Islet precursor cell (in vitro differentiated cells): ENCODE measurements around the gene CD99L2.
"Not testable (repeated sequence)": the region's sequence is repeated elsewhere in the genome, so short reads cannot be mapped to it uniquely, and the experiment has no call there.

Experiments
- DNase-seq: peaks from one replicate; pipeline ENCODE4 v3.0.0-alpha.2; 2018

The CD99L2 gene

DNA sequence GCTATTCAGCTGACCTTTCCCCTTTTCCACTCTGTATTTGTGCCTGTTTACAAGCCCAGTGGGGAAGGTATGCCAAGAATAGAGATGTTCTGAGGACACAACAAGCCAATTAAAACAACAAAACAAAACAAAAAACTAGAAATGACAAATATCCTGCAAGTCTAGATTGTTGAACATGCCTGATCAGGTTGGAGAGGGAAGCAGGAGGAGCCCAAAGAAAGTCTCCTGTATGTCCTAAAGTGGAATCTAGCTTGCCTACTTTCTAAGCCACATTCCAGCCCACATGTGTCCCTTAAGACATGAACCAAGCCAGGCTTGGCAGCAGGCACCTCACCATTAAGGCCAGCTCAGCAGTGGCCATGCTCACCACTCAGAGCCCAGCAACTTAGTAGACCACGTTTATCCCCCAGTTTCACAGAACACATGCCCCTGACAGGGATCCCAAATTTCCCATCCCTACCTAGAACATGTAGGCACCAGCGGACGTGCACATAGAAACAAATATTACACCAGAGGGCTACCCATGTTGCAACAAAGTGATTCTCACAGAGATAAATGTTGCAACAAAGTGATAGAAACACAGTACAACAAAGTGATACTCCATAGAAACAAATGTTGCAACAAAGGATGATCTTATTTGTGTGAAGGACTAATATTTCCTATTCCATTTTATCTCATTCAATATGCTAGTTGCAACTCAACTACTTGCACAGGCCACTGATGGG, 48.3 kb downstream of the CD99L2 start:
- no peak for DNase-seq

DNA sequence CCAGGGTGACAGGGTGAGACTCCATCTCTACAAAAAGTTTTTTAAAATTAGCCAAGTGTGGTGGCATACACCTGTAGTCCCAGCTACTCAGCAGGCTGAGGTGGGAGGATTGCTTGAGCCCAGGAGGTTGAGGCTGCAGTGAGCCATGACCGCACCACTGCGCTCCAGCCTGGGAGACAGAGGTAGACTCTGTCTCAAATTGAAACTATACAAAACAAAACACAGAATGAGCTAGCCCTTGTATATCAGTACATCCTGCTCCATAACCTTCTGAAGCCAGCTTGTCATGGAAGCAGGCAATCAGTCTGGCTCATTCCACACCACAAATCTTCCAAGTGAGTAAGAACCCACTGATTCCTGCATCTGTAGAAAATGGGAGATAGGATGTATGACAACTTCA, 49.0 kb downstream of the CD99L2 start:
- DNase-seq, result no peak

DNA sequence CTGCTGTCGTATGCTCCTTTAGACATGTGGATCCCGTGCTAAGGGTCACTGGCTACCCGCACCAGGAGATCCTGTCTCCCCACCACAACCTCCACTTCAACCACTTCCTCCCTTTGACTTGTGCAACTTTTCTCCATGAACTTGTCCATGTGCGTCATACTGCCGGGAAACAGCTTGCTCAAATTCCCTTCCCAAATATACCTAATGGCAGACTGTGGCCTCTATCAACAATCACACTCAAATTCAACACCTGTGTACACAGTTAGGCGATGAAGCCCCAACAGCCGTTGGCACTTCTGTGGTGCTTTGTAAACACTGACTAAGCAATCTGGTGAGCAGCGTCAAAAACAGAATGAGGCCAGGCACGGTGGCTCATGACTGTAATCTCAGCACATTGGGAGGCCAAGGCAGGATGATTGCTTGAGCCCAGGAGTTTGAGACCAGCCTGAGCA, 49.5 kb downstream of the CD99L2 start:
- DNase-seq, result no peak

DNA sequence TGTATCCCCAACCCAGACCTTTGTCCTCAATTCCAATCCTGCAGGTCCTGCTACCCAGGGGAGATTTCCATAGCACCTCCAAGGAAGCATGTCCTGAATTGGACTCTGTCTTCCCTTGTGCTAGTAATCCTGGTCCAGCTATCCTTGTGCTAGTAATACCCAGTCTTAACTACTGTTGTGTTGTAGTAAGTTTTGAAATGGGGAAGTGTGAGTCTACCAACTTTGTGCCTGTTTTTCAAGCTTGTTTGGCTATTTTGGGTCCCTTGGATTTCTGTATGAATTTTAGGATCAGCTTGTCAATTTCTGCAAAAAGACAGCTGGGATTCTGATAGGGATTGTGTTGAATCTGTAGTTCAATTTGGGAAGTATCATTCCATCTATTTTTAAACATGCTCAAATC, 51.4 kb downstream of the CD99L2 start:
- no peak for DNase-seq

DNA sequence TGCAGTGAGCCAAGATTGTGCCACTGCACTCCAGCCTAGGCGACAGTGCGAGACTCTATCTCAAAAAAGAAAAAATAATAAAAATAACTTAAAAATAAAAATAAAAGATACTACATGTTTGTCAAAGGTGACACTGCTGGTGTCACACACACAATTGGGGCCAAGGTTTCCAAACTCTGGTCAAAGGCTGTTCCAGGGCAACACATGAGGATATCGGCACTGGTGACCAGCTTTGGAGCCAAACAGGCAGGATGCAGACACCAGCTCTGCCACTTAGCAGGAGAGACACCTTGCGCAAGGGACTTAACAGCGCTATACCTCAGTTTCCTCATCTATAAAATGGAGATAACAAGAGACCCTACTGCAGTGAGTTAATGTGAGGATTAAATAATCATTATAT, 52.3 kb downstream of the CD99L2 start:
- DNase-seq, result no peak

DNA sequence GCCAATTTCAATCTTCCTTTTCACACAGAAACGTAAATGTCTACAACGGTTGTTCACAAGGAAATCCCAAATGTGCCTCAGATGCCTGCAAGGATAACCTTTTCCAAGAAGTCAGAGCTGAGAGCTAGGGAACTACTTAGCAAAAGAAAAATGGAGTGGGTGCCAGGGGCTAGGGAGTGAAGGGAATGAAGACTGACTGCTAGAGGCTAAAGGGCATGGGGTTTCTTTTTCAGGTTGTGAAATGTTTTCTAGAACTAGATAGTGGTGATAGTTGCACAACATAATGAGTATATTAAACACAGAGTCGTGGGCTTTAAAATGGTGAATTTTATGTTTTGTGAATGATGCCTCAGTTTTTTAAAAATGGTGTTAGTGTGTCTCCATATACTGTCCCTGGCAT, 53.4 kb downstream of the CD99L2 start:
- DNase-seq, result no peak

DNA sequence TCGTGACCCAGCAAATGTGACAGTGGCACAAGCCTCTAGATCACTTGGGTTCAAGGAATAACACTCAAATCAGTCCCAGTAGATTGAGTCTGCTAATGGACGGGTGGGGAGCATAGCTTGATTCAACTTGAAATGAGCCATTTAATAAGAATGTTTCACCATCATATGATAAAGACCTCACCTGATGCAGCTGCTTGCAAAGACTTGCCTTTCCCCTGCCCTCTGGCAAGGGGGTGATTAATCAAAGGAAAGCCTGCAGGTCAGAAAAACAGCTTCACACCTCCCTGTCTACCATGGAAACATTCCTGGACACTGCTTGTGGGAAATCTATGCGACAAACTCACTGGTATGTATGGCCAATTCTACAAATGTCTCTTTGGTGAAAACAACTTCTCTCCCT, 54.5 kb downstream of the CD99L2 start:
- DNase-seq, result no peak

DNA sequence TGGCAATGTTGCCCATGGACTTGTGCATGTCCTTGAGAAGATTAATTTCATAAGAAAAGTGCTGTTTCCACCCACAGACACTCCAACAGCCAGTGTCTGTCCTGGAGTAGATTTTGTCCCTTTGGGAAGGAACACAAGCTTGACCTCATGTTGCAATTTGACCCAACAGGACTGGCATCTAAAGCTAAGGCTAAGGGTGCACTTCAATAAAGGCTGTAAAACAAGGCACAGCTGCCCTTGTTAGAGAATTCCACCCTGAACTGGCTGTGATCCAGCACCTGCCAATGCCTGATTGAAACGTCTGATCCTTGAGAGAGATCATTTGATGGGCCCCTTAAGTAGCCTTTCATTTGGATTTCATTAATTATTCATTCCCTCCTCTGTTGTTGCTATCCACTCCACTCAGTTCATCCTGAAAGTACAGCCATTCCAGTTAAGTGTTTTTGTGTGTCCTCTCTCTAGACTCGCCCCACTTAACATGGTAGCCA, 56.2 kb downstream of the CD99L2 start:
- no peak for DNase-seq

DNA sequence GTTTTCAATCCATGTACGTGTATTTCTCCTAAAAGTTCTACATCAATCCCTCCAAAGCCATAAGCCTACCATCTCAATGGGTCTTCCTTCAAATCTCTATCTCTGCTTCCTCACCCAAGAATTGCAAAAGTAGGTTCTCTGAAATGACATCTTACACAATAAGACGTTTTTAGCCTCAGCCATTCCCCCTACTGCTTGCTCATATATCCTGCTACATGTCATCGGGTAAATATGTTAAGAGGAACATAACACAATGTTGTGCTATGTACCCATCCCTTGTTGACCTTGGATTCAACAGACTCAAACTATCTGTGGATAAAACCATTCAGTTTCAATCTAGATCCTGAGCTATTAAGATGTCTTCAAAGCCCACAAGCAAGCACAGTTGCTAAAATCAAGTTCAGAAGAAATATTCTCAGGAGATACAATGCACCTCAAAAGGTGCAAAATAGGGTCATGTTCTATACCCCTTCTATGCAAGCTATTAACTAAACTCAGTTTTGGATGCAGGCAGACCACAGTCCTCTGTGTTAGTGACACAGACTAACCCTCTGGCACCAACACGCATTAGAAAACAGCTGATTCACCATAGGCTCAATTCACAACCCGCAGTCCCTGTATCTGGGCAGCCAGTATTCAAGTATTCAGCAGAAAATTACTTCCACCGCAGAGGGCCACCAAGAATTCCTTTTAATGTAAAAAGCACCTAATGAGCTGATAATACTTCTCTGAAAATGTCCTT, 56.8 kb downstream of the CD99L2 start:
- DNase-seq, result no peak

DNA sequence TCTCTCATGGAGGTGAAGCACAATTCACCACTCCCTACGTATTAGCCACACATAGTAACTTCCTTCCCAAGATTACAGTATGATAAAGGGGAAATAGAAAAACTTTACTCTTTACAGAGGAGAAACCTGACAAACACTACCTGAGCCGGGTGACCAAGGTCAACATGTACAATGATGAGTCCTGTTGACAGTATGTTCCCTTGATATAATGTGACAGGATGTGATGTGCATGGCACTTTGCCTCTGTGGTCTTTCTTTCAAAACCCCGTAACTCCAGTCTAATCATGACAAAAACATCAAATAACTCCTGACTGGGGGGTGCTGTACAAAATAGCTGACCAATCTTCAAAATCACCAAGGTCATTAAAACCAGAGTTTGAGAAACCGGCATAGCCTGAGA, 60.6 kb downstream of the CD99L2 start:
- no peak for DNase-seq

DNA sequence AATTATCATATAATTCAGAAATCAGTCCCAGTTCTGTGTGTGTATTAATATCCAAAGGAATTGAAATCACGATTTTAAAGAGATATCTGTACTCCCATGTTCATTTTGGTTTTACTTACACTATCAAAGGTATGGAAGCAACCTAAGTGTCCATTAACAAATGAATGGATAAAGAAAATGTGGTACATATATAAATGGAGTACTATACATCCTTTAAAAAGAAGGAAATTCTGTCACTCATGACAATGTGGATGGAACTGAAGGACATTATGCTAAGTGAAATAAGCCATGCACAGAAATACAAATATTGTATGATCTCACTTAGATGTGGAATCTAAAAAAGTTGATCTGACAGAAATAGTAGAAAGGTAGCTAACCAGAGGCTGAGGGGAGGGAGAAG, 63.8 kb downstream of the CD99L2 start:
- no peak for DNase-seq

DNA sequence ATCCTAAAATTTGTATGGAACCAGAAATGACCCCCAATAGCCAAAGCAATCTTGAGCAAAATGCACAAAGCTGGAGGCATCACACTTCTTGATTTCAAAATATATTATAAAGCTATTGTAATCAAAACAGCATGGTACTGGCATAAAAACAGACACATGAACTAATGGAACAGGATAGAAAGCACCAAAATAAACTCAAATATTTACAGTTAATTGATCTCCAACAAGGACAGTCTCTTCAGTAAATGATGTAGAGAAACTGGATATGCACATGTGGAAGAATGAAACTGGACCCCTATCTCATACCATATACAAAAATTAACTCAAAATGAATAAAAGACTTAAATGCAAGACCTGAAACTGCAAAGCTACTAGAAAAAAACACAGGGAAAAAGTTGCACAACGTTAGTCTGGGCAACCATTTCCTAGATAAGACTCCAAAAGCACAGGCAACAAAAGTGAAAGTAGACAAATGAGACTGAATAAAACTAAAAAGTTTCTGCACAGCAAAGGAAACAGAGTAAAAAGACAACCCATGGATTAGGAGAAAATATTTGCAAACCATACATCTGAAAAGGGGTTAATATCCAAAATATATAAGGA, 64.9 kb downstream of the CD99L2 start:
- DNase-seq, result no peak

DNA sequence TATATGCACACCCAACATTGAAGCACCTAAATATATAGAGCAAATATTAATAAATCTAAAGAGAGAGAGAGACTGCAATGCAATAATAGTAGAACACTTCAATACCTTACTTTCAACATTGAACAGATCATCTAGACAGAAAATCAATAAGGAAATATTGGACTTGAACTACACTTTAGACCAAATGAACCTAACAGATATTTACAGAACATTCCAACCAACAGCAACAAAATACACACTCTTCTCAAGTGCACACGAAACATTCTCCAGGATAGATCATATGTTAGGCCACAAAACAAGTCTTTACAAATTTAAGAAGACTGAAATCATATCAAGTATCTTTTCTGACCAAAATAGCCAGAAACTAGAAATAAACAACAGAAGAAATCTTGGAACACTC, 66.6 kb downstream of the CD99L2 start:
- no peak for DNase-seq

DNA sequence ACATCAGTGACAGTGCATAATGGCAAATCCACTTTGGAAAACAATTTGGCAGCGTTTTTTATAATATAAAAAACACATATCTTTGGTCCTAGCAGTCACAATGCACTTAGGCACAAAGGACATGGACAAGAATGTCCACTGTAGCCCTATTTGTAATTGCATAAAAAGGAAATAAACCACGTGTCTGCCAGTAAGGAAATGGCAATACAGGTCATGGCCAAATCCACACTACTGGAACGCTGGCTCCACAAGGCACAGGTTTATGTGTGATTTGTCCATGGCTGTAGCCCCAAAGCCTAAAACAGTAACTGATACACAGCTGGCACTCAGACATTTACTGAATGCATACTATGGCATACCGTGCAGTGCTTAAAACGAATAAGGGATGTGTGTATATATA, 69.7 kb downstream of the CD99L2 start:
- DNase-seq, result no peak

DNA sequence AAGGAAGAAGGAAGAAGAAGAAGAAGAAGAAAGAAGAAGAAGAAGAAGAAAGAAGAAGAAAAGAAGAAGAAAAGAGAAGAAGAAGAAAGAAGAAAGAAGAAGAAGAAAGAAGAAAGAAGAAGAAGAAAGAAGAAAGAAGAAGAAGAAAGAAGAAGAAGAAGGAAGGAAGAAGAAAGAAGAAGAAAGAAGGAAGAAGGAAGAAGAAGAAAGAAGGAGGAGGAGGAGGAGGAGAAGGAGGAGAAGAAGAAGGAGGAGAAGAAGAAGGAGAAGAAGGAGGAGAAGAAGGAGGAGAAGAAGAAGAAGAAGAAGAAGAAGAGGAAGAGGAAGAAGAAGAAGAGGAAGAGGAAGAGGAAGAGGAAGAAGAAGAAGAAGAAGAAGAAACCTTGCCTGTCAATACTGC, 74.1 kb downstream of the CD99L2 start:
- DNase-seq, result not testable (repeated sequence)

DNA sequence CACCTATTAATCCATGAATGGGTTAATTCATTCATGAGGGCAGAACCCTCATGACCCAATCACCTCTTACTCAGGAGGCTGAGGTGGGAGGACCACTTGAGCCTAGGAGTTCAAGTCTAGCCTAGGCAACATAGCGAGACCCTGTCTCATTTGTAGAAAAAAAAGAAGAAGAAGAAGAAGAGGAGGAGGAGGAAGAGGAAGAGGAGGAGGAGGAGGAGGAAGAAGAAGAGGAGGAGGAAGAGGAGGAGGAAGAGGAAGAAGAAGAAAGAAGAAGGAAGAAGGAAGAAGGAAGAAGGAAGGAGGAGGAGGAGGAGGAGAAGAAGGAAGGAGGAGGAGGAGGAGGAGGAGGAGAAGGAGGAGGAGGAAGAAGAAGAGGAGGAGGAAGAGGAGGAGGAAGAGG, 74.6 kb downstream of the CD99L2 start:
- DNase-seq, result not testable (repeated sequence)

DNA sequence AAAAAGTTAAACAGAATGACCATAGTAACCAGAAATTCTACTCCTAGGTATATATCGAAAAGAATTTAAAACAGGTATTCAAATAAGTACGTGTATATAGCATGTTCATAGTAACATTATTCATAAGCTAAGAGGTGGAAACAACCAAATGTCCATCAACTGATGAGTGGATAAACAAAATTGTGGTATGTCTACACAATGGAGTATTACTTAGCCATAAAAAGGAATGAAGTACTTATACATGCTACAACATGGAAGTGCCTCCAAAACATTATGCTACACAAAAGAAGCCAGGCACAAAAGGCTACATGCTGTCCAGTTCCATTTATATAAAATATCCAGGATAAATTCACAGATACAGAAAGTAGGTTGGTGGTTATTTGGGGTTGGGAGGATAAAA, 76.5 kb downstream of the CD99L2 start:
- DNase-seq, result no peak

DNA sequence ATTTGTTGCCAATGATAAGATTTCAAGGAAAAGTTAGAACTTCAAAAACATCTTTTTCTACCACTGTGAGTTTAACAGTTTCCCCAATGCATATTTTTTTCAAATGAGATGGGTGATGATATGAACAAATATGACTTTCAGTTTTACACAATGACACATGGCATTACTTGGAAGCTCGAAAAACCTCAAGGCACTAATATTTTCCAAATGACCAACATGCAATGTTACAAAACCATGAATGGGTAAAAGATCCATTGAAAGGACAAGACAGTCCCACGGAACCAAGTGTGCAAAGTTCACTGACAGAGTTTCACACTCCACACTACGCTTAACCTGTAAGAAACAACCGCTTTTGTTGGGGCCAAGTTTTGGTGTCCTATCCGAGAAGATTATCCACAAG, 84.5 kb downstream of the CD99L2 start:
- DNase-seq, result no peak

DNA sequence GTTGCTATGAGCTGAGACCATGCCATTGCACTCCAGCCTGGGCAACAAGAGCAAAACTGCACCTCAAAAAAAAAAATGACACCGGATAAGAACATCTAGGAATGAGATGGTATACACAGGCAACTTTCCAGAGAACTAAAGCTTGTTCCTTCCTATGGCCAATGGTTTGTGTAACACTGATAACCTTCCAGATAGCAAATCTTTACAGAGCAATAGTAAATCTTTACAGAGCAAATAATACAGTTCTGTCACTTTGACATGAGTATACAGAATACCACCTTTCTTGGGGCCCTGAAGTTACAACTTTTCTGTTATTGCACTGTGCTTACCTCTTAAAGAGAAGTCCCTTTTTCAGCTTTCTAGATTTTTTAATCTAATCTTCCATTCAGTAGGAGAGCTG, 91.6 kb downstream of the CD99L2 start:
- DNase-seq, result no peak

DNA sequence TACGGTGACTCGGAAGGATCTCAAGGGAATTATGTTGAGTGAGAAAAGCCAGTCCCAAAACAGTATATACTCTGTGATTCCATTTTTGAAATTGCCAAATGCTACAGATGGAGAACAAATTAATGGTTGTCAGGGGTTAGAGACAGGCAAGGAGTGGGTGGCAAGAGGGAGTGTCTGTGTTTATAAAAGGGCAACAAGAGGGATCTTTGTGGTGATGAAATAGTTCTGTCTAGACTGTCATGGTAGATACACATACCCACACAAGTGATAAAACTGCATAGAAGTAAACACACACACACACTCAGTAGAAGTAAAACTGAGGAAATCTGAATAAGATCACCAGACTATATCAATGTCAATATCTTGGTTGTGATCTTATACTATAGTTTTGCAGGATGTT, 92.7 kb downstream of the CD99L2 start:
- DNase-seq, result no peak

DNA sequence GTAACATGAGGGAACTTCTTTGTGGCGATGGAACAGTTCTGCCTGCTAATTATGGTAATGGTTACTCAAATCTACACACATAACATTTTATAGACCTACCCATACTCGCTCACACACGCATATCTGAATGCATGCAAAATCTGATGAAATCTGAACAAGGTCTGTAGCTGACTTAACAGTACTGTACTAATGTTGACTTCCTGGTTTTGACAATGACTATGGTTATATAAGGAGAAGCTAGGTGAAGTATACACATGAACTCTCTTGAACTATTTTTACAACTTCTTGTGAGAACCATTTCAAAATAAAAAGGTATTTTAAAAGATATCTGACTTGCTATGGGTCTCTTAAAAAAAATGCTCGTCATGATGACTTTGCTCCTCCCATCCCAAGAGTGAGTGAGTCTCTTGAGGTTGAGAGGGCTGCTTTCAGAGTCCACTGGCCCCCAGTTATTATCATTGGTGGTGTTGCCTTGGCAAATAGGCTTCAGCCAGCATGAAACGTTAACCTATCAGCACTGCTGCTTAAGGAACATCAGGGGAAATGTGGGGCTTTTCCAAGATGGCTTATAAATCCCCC, 105.4 kb downstream of the CD99L2 start:
- DNase-seq, result no peak

DNA sequence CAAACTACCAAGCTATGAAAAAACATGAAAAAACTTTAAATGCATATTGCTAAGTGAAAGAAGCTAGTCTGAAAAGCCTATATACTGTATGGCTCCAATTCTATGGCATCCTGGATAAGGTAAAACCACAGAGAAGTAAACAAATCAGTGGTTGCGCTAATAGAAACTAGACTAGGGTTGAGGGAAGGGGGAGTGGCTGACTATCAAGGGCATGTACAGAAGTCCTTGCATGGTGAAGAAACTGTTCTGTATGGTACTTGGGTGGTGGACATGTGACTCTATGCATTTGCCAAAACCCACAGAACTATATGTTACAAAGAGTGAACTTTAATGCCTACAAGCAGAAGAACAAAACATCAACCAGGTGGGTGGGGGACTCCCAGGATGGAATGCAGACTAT, 108.4 kb downstream of the CD99L2 start:
- DNase-seq, result no peak

DNA sequence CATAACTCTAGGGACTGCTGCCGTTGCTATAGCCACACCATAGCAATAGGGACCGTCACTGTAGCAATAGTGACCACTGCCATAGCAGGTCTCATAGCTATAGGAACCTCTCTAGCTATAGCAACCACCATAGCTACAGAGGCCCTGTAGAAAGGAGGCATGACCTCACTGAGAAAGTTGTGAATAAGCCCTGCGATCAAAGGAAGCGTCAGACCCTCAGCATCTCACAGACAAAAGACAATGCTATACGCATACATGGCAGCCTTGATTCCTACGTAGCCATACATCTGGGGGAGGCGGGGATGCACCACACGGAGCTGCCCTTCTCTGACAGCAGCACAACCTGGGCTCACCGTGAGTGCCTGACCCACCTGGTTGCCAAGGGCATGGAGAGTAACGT, 116.8 kb downstream of the CD99L2 start:
- no peak for DNase-seq

DNA sequence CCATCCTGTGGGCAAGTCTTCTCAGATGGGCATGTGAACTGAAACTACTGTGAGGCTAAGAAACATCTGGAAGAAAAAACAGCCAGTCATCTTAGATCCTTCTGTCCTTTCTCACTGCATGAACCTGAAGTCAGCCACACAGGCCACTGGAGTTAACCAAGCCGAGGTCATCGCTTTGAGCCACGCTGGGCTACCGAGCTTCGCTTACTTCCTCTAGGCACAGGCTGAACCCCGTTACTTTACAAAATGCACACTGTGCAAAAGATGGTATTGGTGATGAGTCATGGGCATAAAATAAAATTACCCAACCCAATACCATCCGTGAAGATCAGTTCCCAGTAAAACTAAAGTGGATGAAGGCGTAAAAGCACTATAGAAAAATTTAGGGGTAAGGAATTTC, 119.1 kb downstream of the CD99L2 start:
- DNase-seq, result no peak
